ENCODE data around the gene ENO2.
"Not testable (repeated sequence)": the region's sequence is repeated elsewhere in the genome, so short reads cannot be mapped to it uniquely, and the experiment has no call there.

The ENO2 gene

DNA sequence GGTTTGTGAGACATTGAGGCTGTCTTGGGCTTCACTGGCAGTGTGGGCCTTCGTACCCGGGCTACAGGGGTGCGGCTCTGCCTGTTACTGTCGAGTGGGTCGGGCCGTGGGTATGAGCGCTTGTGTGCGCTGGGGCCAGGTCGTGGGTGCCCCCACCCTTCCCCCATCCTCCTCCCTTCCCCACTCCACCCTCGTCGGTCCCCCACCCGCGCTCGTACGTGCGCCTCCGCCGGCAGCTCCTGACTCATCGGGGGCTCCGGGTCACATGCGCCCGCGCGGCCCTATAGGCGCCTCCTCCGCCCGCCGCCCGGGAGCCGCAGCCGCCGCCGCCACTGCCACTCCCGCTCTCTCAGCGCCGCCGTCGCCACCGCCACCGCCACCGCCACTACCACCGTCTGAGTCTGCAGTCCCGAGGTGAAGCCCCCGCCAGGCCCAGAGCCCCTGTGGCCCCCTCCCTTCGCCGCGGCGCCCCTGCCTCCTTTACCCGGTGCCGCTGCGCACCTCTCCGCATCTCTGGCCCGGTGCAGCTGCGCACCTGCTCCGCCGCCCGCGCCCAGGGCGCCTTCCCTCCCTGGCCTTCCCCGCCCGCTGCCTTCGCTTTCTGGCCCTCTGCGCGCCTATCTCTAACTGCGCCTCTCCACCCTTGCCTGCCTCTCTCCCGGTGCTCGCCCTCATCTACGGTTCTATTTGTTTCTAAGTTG lies at the start of gene ENO2:
ENO2 (plus strand) TSS at position 335 of the 701 bp plus-strand sequence. CDS start 1,253 bp downstream, outside the sequence.
- DNase-seq: no peak

DNA sequence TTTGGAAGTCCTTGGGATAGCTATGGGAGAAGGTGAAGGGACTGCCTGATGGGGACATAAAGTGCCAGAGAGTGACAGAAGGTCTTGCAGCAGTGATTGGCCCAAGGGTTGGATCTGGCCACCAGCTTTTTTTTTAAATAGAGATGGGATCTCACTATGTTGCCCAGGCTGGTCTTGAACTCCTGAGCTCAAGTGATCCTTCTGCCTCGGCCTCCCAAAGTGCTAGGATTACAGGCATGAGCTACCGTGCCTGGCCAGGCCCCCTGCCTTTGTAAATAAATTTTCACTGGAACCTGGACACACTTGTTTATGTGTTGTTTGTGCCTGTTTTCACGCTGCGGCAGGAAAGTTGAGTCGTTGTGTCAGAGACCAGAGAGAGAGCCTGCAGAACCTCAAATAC lies 49.1 kb upstream of the ENO2 start:
- not testable (repeated sequence) for DNase-seq

DNA sequence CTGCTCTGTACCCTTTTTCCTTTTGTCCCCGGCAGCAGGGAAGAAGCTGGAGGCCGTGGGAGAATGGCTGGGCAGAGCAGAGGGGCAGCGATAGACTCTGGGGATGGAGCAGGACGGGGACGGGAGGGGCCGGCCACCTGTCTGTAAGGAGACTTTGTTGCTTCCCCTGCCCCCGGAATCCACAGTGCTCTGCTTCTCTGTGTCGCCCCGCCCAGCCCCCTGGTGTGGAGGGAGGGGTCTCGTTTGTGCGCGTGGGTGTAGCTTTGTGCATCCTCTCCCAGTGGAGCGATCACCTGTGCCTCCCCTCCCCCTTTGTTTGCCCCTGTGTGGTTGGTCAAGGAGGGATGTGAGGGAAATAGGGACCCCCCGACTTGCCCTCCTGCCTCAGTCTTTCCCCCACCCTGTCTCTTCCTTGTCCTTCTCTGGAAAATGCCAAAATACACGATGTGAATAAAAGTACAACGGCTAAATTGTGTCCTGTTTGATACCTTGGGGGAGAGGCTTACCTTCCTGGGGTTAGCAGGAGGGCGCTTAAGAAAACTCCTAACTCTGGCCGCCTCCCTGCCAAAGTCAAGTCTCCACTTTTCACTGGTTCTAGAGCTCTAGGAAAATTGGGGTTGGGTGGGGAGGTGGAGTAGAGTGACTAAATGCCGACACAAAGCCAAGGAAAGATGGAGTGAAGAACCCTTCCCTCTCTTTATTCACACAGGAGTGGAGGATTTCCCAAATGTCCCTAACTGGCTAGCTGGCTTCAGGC lies 48.0 kb upstream of the ENO2 start:
- DNase-seq: no peak

DNA sequence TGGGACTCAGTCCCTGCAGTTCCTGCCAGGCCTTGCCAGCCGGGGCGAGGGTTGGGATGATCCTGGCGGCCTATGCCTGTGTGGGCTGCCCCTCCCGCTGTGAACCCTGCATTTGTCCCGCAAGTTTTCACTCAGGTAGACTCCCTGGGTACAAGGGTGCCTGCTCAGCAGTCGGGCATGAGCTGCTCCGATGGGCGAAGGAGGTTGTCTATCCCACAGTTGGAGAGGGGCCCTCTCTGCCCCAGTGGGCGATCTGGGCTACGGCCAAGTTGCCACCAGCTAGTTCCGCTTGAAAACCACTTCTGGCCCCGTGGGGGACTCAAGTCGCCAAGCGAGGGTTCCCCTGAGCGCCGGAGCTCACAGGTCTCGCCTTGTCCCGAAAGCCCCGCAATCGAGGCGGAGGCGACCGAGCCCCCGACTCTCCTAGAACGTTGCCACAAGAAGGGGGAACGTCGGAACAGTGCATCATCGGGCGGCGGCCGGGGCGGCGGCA lies 47.4 kb upstream of the ENO2 start:
- no peak for DNase-seq

DNA sequence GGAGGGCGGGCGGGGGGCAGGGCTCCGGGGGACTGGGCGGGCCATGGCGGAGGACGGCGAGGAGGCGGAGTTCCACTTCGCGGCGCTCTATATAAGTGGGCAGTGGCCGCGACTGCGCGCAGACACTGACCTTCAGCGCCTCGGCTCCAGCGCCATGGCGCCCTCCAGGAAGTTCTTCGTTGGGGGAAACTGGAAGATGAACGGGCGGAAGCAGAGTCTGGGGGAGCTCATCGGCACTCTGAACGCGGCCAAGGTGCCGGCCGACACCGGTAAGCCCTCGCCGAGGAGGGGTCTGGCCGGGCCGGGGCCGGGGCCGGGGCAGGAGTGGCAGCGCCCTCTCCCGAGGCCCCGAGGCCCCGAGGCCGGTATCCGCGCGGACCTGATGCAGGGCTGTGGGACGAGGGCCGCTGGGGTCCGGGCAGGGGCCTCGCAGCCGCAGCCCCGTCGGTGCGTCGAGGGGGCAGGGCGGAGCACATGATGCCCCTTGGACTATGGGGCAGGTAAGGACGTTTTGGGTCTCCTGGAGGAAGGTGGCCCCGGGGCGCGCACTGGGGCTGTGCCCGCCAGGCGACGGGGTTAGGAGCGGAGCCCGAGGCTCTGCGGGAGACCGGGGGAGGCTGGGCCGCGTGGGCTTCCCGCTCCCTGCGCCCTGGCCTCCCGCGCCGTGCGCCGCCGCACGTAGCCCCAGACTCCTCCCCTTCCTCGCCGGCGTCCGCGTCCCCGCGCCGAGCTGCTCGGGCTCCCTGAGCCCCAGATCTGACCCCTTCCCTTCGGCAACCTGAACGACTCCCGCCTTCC lies 46.8 kb upstream of the ENO2 start, which contains the start of gene TPI1:
TPI1 (plus strand) TSS at position 119 of the 798 bp plus-strand sequence; CDS start at position 155, 36 bp downstream.
- DNase-seq: no peak

DNA sequence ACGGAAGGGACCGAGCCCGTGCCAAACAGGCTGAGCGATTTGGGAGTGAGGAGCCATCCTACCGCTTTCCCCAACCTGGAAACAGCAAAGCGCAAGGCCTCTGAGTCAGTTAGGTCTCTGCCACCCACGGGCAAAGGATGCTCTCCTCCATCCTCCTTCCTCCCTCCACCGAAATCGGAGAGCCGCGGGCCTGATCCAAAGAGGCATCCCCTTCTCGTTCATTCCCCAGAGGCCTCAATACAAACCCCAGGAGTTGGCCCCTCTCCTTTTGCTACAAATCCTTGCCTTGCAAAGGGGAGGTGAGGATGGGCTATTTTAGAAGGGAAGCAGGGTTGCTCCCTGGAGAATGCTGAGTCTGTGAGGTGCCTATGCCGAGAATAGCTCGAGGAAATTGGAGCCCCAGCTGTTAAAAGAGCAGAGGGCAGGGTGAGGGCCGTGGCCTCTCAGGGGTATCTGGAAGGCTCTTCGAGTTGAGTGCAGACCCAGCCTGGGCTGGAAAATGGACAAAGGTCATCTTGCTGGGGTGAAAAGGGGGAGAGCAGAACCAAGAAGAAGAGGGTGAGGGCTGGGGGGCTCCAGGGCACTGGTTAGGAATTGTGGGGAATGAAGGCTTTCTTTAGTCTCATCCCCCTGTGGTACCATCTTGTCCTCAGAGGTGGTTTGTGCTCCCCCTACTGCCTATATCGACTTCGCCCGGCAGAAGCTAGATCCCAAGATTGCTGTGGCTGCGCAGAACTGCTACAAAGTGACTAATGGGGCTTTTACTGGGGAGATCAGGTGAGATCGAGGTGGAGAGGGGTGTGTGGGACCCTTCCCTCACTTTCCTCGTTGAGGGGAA lies 46.0 kb upstream of the ENO2 start:
- DNase-seq: no peak

DNA sequence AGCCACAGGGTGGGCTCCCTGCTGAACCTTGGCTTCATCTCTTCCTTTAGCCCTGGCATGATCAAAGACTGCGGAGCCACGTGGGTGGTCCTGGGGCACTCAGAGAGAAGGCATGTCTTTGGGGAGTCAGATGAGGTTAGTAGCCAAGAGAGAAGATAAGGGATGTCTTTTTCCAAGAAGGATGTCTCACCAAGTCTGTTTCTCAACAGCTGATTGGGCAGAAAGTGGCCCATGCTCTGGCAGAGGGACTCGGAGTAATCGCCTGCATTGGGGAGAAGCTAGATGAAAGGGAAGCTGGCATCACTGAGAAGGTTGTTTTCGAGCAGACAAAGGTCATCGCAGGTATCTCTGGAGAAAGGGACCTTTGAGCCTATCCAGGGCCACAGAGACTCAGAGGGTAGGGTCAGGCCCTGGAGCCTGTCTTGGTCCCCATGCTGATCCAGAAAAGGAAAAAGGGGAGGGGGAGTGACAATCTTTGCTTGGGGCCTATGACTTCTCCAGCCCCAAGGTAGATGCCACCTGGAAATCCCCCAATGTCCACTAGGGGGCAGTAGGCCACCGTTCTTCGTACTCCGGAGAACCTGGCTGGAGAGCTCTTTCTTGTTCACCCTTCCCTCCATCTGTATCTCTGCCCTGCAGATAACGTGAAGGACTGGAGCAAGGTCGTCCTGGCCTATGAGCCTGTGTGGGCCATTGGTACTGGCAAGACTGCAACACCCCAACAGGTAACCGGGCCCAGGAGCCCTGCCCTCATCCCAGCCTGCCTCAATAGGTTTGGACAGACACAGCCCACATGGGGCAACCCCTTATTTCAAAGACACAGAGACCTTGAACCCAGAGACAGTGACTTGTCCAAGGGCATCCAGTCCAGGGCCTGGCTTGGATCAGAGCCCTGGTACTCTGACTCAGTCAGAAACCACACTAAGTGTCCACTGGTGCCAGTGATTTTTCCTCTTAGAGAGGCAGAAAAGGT lies 45.0 kb upstream of the ENO2 start:
- peak; percentile 32 for DNase-seq

DNA sequence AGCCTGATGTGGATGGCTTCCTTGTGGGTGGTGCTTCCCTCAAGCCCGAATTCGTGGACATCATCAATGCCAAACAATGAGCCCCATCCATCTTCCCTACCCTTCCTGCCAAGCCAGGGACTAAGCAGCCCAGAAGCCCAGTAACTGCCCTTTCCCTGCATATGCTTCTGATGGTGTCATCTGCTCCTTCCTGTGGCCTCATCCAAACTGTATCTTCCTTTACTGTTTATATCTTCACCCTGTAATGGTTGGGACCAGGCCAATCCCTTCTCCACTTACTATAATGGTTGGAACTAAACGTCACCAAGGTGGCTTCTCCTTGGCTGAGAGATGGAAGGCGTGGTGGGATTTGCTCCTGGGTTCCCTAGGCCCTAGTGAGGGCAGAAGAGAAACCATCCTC lies 44.1 kb upstream of the ENO2 start:
- DNase-seq: not testable (repeated sequence)

DNA sequence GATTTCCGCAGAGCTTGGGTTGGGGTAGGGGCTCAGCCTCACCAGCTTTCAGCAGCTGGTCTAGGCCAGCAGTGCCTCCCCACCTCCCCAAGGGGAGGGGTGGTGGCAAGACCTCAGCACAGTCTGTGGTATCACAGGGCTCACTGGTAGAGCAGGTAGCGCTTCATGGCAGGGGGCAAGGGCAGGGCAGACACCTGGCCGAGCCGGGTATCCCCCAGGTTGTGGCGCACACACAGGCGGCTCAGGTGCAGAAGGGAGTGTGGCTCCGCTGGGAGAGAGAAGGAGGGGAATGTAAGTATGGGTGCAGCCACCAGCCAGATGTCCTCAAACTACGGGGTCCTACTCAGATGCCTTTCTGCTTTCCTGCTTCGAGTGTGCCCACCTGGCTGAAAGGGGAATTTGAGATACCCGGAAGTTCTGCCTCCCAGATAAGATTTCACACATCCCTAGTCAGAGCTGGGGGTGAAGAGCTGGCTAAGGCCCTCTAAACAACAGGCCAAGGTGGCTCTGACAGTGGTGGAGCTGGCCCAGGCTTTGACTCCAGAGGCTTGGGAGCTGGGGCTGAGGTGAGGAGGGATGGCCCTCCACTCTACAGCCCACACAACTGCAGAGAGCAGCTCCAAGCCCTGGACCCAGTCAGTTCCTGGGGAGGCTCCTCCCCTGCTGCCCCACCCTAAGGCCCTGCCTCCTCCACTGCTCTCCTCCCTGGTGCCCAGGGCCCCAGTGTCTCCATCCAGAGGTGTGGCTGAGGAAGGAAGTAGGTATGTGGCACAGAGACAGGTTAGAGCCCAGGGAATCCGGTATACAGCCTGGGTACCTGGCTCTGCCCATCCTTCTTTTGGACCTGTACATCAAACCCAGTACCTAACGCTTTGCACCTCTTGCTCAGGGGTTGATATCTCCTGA lies 43.1 kb upstream of the ENO2 start:
- no peak for DNase-seq

DNA sequence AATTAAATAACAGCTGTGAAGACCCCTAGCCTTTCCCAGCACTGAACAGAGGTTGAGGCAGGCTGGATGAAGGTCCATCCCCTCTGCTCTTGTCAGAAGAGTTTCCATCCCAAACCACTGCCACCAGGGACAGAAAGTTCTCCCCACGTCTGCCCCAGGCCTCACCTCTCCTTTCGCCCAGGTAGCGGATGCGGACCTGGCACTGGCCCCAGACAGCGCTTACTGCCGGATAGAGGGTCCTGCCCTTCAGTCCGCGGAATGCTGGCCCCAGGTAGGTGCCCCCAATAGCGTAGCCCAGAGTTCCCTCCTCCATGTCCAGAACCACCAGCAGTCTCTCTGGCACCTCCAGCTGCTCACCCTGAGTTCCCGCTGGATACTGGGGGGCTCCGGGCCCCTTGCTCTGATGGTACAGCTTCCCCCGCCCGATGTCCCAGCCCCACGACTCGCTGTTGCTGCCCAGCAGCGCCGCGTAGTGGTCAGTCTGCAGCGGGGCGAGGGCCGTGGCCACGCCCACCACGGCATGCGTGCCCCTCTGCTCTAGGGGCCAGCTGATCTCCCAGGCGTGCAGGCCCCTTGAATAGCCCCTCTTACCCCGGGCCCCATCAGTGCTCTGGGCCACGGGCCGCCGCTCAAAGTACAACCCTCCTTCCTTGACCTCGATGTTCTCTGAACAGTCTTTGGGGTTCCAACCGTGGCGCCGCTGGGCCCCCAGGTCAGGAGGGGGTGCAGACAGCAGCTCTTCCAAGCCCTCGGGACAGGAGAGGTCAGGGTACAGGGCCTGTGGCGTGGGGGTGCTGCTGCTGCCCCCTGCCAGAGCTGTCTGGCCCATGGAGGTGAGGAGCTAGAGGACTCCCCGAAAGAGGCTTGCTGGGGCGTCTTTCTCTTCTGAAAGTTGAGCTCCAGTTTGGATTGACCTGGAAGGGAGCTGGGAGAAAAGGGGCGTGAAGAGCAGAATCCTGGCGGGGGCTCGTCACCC lies 42.0 kb upstream of the ENO2 start:
- DNase-seq: no peak

DNA sequence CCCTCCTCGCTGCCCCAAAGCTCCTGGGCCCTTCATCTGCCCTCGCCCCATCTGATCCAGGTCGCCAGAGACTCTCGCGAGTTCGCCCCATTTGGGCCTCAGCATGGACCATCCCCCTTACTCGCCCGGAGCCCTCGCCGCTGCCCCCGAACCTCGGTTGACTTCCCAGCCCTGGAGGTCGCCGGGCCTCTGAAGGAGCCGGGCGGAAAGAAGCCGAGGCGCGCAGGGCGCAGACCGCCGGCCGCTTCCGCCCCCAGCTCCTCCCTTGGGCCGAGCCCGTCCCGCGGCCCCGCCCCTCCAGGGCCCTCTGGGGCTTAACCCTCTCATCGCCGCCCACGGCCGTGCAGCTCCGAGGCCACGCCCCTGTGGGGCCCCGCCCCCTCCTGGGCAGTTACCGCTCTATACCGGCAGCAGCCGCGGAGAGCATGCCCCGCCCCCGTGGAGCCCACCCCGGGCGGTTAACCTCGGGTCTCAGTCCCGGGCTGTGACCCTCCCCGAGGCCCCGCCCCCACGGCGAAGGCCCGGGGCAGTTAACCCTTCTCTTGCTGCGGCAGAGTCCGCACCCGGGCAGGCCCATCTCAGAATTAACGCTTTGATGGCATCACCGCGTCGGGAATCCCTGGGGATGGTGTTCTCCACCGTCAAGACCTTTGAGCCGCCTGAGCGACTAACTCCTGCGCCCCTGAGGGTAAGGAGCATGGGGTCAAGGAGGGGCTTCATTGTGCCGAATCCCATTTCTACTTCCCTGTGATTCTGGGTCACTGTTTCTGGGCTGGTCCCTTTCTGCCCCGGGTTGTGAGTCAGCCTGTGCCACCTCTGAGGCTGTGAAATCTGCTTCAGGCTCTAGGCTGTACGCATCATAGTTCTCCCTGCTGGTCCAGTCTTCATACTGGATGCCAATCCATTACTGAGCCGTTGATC lies 41.0 kb upstream of the ENO2 start, which contains the start of gene SPSB2:
SPSB2 (minus strand) TSS at position 210 of the 921 bp plus-strand sequence. CDS start 402 bp downstream, outside the sequence.
- peak; percentile 82 for DNase-seq

DNA sequence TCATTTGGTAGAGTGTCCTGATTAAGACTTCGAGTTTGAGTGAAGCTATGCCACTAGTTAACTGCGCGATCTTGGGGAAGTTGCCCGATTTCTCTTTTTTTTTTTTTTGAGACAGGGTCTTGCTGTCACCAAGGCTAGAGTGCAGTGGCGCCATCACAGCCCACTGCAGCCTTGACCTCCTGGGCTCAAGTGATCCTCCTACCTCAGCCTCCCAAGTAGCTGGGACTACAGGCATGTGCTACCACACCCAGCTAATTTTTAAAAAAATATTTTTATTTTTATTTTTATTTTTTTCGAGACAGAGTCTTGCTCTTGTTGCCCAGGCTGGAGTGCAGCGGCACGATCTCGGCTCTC lies 40.4 kb upstream of the ENO2 start:
- not testable (repeated sequence) for DNase-seq

DNA sequence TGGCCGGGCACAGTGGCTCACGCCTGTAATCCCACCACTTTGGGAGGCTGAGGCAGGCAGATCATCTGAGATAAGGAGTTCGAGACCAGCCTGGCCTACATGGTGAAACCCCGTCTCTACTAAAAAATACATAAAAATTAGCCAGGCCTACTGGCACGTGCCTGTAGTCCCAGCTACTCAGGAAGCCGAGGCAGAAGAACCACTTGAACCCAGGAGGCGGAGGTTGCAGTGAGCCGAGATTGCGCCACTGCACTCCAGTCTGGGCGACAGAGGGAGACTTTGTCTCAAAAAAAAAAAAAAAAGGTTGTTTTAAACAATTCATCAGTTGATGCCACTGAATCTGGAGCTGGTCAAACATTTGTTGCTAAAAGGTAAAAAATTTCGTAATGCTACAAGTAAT lies 34.6 kb upstream of the ENO2 start:
- not testable (repeated sequence) for DNase-seq

DNA sequence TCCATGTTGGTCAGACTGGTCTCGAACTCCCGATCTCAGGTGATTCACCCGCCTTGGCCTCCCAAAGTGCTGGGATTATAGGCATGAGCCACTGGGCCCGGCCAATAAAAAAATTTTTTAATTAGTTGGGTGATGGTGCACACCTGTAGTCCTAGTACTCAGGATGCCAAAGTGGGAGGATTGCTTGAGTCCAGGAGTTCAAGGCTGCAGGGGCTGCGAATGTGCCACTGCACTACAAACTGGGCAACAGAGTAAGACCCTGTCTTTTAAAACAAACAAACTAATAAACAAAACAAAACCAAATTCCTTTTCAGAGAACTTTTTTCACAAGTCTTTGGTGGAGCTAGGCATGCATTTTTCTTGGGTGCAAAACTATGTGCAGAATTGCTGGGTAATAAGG lies 31.1 kb upstream of the ENO2 start:
- DNase-seq: no peak

DNA sequence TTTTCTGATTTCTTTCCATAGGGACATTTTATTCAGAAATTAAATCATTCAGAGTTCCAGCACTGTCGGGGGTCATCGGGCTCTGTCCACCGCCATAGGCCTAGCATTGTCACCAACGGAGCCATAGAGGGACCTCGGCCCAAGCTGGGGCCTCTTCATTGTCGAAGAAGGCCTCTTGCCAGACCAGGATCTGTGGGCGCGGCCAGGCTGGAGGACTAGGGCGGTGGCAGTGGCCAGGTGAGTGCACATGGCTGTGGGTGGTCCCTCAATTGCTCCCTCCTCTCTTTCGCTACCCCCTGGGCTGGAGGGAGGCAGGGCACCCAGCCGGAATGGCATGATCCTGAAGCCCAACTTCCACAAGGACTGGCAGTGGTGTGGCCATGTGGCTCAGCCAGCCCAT lies 30.7 kb upstream of the ENO2 start:
- no peak for DNase-seq

DNA sequence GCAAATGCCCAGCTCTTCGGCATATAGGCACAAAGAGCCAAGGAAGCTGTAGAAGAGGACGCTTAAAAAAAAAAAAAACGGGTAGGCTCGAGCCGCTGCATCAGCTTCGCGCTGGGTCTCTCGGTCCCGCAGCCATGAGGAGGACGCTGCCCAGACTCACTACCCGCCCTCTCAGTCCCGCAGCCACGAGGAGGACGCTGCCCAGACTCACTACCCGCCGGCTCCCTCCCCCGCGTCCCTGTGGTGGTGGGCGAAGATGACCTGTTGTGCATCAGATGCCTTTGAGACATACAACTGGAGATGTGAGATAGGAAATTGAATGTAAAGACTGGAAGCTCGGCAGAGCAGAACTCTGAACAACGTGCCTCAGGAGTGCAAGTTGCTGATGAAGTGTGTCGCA lies 29.8 kb upstream of the ENO2 start:
- no peak for DNase-seq

DNA sequence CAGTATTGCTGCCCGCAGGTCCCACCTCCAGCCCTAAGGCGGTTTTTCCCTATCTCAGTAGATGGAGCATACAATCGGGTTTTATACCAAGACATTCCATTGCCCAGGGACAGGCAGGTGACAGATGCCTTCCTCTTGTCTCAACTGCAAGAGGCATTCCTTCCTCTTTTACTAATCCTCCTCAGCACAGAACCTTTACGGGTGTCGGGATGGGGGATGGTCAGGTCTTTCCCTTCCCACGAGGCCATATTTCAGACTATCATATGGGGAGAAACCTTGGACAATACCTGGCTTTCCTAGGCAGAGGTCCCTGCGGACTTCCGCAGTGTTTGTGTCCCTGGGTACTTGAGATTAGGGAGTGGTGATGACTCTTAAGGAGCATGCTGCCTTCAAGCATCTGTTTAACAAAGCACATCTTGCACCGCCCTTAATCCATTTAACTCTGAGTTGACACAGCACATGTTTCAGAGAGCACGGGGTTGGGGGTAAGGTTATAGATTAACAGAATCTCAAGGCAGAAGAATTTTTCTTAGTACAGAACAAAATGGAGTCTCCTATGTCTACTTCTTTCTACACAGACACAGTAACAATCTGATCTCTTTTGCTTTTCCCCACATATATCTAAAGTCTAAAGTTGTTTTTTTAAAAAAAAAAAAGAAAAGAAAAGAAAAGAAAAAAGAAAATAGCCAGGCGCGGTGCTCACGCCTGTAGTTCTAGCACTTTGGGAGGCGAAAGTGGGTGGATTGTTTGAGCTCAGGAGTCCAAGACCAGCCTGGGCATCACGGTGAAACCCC lies 28.0 kb upstream of the ENO2 start:
- DNase-seq: not testable (repeated sequence)
